AML-193 (cell line): ENCODE data around the gene FNDC1.
"Not testable (repeated sequence)": the region's sequence is repeated elsewhere in the genome, so short reads cannot be mapped to it uniquely, and the experiment has no call there.

ENCODE experiments used
- DNase-seq, 2 experiments: peaks; one replicate each; lab custom pipeline; 2025; lab: John Stamatoyannopoulos, UW

Gene FNDC1

GRCh38 chr6:159259441-159260125, 90.4 kb downstream of the FNDC1 start:
- DNase-seq: no peak

- no peak for DNase-seq
These were observed 91.0 kb downstream of the FNDC1 start for GRCh38 chr6:159260208-159260607.

- DNase-seq: no peak
These were observed 92.8 kb downstream of the FNDC1 start for GRCh38 chr6:159261995-159262394.

GRCh38 chr6:159262586-159262985, 93.4 kb downstream of the FNDC1 start:
- DNase-seq: no peak

GRCh38 chr6:159267165-159267564, 98.0 kb downstream of the FNDC1 start:
- DNase-seq: no peak

- no peak for DNase-seq
These were observed 99.3 kb downstream of the FNDC1 start for GRCh38 chr6:159268511-159268910.

GRCh38 chr6:159271257-159271656, 102.1 kb downstream of the FNDC1 start:
- no peak for DNase-seq

GRCh38 chr6:159278626-159279025, 109.4 kb downstream of the FNDC1 start:
- DNase-seq: no peak

GRCh38 chr6:159279790-159280277, 110.6 kb downstream of the FNDC1 start:
- no peak for DNase-seq

- DNase-seq: no peak
These were observed 113.2 kb downstream of the FNDC1 start for GRCh38 chr6:159282421-159282820.

- DNase-seq: not testable (repeated sequence)
These were observed 115.5 kb downstream of the FNDC1 start for GRCh38 chr6:159284661-159285060.

- no peak for DNase-seq
These were observed 129.6 kb downstream of the FNDC1 start for GRCh38 chr6:159298840-159299239.

GRCh38 chr6:159299566-159299965, 130.4 kb downstream of the FNDC1 start:
- no peak for DNase-seq

GRCh38 chr6:159301277-159301676, 132.1 kb downstream of the FNDC1 start:
- no peak for DNase-seq

- no peak for DNase-seq
These were observed 132.8 kb downstream of the FNDC1 start for GRCh38 chr6:159301810-159302593.

GRCh38 chr6:159302594-159302992, 133.4 kb downstream of the FNDC1 start:
- DNase-seq: no peak

GRCh38 chr6:159303159-159303558, 134.0 kb downstream of the FNDC1 start:
- no peak for DNase-seq

GRCh38 chr6:159303784-159304183, 134.6 kb downstream of the FNDC1 start:
- DNase-seq: no peak

- no peak for DNase-seq
These were observed 135.4 kb downstream of the FNDC1 start for GRCh38 chr6:159304641-159305040.

- DNase-seq: no peak
These were observed 136.0 kb downstream of the FNDC1 start for GRCh38 chr6:159305159-159305558.

GRCh38 chr6:159305804-159306537, 136.8 kb downstream of the FNDC1 start:
- no peak for DNase-seq

- DNase-seq: no peak
These were observed 138.1 kb downstream of the FNDC1 start for GRCh38 chr6:159307246-159307790.
